Sigmoid colon (tissue), 7 donors: Measurements from ENCODE around the gene PRPH. TPM values are rescaled to one million over a fixed set of nuclear protein-coding genes. Genes with fewer than 3 reads are reported as not detected.

Experiments used
- DNase-seq: peaks from one replicate; pipeline ENCODE4 v3.0.0-alpha.2; 2019
- H3K27ac ChIP-seq, 4 donors: fragments of 200-600 bp; sonication (generic); one replicate each; pipeline ENCODE4 v1.5.1; 2016 to 2019; ENCODE audit warnings: mild to moderate bottlenecking in 1 of 4
- H3K27me3 ChIP-seq, 3 donors: fragments of 200-600 bp; sonication (generic); one replicate each; pipeline ENCODE4 v1.5.1; 2019; ENCODE audit warnings: mild to moderate bottlenecking in 1 of 3
- H3K36me3 ChIP-seq, 4 donors: fragments of 200-600 bp; sonication (generic); one replicate each; pipeline ENCODE4 v1.5.1; 2016 to 2019
- H3K4me1 ChIP-seq, 4 donors: fragments of 200-600 bp; sonication (generic); one replicate each; pipeline ENCODE4 v1.5.1; 2017 to 2019
- H3K4me3 ChIP-seq, 4 donors: fragments of 200-600 bp; sonication (generic); one replicate each; pipeline ENCODE4 v1.5.1; 2017 to 2019; ENCODE audit warnings: mild to moderate bottlenecking in 2 of 4, moderate library complexity in 1 of 4
- H3K9me3 ChIP-seq, 4 donors: fragments of 200-600 bp in 3 of 4; sonication (generic) in 3 of 4; one replicate each; pipeline versions ENCODE4 v1.5.1 to v1.6.1; 2013 to 2019
- CTCF ChIP-seq, 4 experiments: fragments of 450-650 bp in 3 of 4; fragments of 200-600 bp in 1 of 4; IDR thresholded peaks; one replicate each; pipeline ENCODE4 v1.5.1; 2016 to 2019; ENCODE audit warnings: antibody characterized with exemption in 4 of 4, mild to moderate bottlenecking in 3 of 4, moderate library complexity in 2 of 4
- EP300 ChIP-seq, 4 donors: sonication (generic); formaldehyde crosslinking; IDR thresholded peaks; one replicate each; pipeline ENCODE4 v1.6.1; 2017; ENCODE audit warnings: antibody characterized with exemption in 4 of 4
- POLR2A ChIP-seq, 2 donors: fragments of 450-650 bp; IDR thresholded peaks; one replicate each; pipeline ENCODE4 v1.6.1; 2016; ENCODE audit warnings: antibody characterized with exemption in 2 of 2, mild to moderate bottlenecking in 2 of 2, moderate library complexity in 2 of 2
- POLR2AphosphoS5 ChIP-seq, 4 donors: sonication (generic); formaldehyde crosslinking; IDR thresholded peaks; one replicate each; pipeline ENCODE4 v1.6.1; 2017; ENCODE audit warnings: antibody characterized with exemption in 4 of 4
- WGBS, 2 donors: extraction: QIAGEN DNeasy Blood & Tissue Kit; methylation state at CpG; one replicate each; pipeline ENCODE4 v1.1.7; 2013; 5-methylcytosine and 5-hydroxymethylcytosine counted together
- intact Hi-C: fragments of 100-400 bp; cut with DNase I; formaldehyde crosslinking; loops from one replicate; pipeline ENCODE4 v1.15.1; 2023
- polyA plus RNA-seq, 3 donors: library from polyadenylated mRNA; stranded (reverse); fragments of 200-250 nt; gene quantifications; one replicate each; pipeline ENCODE4 v1.2.3, GENCODE V29; 2013
- total RNA-seq, 4 donors: library from RNA; depleted of rRNA; stranded (reverse); fragments of >200 nt; gene quantifications; one replicate each; pipeline ENCODE4 v1.1.0, GENCODE V29; 2016
- donor health status: healthy with polysubstance abuse.
- donor health status: Bipolar disorder and iron deficiency.
- donor health status: healthy.

The PRPH gene
- total and polyA plus RNA-seq, 7 donors, result 0.46 to 56.2 (median 31.8) TPM

DNA sequence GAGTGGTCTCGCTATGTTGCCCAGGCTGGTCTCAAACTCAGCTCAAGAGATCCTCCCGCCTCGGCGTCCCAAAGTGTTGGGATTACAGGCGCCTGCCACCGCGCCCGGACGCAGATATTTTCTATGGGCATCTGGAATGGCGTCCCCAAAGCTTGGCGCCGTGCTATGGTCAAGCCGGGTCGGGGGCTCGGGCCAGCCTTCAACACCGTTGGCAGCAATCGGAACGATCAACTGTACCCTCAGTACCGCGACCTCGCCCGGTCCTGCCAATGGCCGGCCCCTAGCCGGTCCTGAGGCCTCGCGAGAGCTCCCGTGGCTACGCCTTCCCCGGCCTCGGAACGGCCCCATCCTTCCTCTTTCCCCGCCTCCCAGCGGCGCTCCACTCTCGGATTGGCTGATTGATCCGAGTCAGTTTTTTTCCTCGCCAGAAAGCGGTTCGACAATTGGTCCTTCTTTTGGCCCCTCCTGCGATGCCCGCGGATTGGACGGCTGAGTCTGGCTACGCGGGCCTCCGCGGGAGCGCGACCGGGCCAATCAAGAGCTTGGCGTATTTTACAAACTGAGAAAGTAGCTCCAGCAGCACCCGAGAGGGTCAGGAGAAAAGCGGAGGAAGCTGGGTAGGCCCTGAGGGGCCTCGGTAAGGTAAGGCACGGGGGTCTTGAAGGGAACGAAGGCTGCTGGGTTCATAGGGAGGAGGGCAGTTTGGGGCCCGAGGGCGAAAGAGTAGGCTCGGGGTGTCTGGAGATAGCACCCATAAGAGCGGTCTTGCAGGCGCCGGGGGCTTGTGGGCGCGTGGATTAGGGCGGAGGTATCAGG lies 28.0 kb downstream of the PRPH start, which contains the start of gene TROAP:
TROAP (plus strand) TSS at position 548 of the 816 bp plus-strand sequence. CDS start 354 bp downstream, outside the sequence.
- TF ChIP-seq EP300 (IDR thresholded peaks at IDR 0.05) (no peak), POLR2A (IDR thresholded peaks at IDR 0.05) (peak; percentile 36 to 70), POLR2AphosphoS5 (IDR thresholded peaks at IDR 0.05) (peak; percentile 49 to 88 (median 72)), CTCF (IDR thresholded peaks at IDR 0.05) (no peak)
- intact Hi-C loops, result no loop called here
- peaks cover 0 to 17% (median 9%) of the 10 kb centered on the region in 4 donors for H3K4me1 ChIP-seq
- H3K9me3 ChIP-seq, result no peaks in the 10 kb centered on the region
- H3K27ac ChIP-seq, result peak within 1 kb of the TSS; percentile 65 to 74 (median 71)
- no peaks in the 10 kb centered on the region for H3K27me3 ChIP-seq
- WGBS, 2 donors, result 0% methylated on average over 65 of the region's 65 CpGs
- DNase-seq, result peak; percentile 99
- H3K4me3 ChIP-seq, result peak within 1 kb of the TSS; percentile 45 to 64 (median 58)
- no peaks in the 10 kb centered on the region for H3K36me3 ChIP-seq

DNA sequence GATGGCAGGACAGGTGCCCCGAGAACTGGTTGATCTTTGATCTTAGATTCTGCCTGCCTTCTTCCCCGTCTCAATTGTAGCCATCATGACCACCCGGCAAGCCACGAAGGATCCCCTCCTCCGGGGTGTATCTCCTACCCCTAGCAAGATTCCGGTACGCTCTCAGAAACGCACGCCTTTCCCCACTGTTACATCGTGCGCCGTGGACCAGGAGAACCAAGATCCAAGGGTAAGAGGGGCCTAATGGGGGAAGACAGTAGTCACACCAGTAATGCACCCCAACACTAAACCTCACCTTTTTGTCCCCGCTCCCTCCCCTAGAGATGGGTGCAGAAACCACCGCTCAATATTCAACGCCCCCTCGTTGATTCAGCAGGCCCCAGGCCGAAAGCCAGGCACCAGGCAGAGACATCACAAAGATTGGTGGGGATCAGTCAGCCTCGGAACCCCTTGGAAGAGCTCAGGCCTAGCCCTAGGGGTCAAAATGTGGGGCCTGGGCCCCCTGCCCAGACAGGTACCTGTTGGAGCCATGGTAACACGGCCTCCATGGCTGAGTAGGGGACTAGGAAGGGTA lies 28.7 kb downstream of the PRPH start:
- Histone ChIP-seq H3K4me1 (peaks cover 0 to 17% (median 9%) of the 10 kb centered on the region in 4 donors), H3K27me3 (no peaks in the 10 kb centered on the region), H3K27ac (no peak overlapping the region), H3K4me3 (peak overlapping the region; percentile 45 to 64 (median 58)), H3K36me3 (no peaks in the 10 kb centered on the region), H3K9me3 (no peaks in the 10 kb centered on the region)
- intact Hi-C loops, result no loop called here
- no peak for TF ChIP-seq EP300 (IDR thresholded peaks at IDR 0.05)
- TF ChIP-seq POLR2AphosphoS5 (IDR thresholded peaks at IDR 0.05), result no peak
- TF ChIP-seq POLR2A (IDR thresholded peaks at IDR 0.05), result no peak
- TF ChIP-seq CTCF (IDR thresholded peaks at IDR 0.05), result no peak
- DNase-seq, result peak; percentile 64
- WGBS, 2 donors, result 13% methylated on average over 19 of the region's 19 CpGs

DNA sequence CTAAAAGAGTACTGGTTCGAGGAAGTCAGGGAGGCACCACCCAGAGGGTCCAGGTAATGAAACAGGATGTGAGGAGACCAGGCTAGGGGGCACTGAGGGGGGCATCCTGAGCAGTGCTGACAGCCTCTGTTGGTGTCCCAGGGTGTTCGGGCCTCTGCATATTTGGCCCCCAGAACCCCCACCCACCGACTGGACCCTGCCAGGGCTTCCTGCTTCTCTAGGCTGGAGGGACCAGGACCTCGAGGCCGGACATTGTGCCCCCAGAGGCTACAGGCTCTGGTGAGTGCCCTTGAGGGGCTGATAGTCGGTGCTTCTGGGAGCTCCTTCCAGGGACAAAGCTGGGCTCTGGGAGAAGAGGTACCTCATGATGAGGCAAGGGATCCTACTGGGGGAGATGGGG lies 30.7 kb downstream of the PRPH start:
- Histone ChIP-seq H3K4me3 (no peak overlapping the region), H3K27me3 (peaks cover 0 to 5% (median 0%) of the 10 kb centered on the region in 3 donors), H3K36me3 (no peaks in the 10 kb centered on the region), H3K9me3 (no peaks in the 10 kb centered on the region), H3K4me1 (peaks cover 0 to 17% (median 9%) of the 10 kb centered on the region in 4 donors), H3K27ac (no peak overlapping the region)
- intact Hi-C loops, result no loop called here
- no peak for TF ChIP-seq CTCF (IDR thresholded peaks at IDR 0.05)
- TF ChIP-seq POLR2A (IDR thresholded peaks at IDR 0.05), result no peak
- no peak for TF ChIP-seq EP300 (IDR thresholded peaks at IDR 0.05)
- TF ChIP-seq POLR2AphosphoS5 (IDR thresholded peaks at IDR 0.05), result no peak
- DNase-seq, result peak; percentile 46
- 94% methylated on average over 6 of the region's 6 CpGs for WGBS, 2 donors

DNA sequence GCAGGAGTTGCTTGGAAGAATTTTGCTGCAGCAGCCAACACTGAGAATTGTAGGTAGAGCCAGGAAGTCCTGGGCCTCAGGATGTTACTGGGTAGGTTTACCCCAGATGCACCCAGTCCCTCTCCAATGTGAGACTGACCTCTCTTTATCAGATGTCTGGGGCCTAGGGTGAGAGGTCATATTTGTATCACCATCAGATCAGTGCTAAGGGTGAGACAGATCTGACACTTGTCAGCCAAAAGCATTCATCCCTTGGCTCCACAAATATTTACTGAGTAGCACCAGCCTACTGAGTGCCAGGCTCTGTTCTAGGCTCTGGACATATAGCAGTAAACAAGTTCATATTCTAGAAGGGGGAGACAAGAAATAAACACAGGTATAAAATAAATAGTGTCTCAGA lies 32.4 kb downstream of the PRPH start:
- Histone ChIP-seq H3K36me3 (no peaks in the 10 kb centered on the region), H3K27me3 (peaks cover 0 to 22% (median 0%) of the 10 kb centered on the region in 3 donors), H3K4me1 (peaks cover 0 to 19% (median 16%) of the 10 kb centered on the region in 4 donors), H3K27ac (no peak overlapping the region), H3K4me3 (no peak overlapping the region), H3K9me3 (no peaks in the 10 kb centered on the region)
- intact Hi-C loops, result no loop called here
- peak; percentile 28 for DNase-seq
- TF ChIP-seq EP300 (IDR thresholded peaks at IDR 0.05) (no peak), POLR2AphosphoS5 (IDR thresholded peaks at IDR 0.05) (no peak), CTCF (IDR thresholded peaks at IDR 0.05) (no peak), POLR2A (IDR thresholded peaks at IDR 0.05) (no peak)
